ENCODE results near the gene TNFRSF12A. TPM values are rescaled to one million over a fixed set of nuclear protein-coding genes. Genes with fewer than 3 reads are reported as not detected.
"Not testable (repeated sequence)": the region's sequence is repeated elsewhere in the genome, so short reads cannot be mapped to it uniquely, and the experiment has no call there.

TNFRSF12A gene
- total and polyA plus RNA-seq, 2 experiments from 2014 or later: 115 to 142 TPM

DNA sequence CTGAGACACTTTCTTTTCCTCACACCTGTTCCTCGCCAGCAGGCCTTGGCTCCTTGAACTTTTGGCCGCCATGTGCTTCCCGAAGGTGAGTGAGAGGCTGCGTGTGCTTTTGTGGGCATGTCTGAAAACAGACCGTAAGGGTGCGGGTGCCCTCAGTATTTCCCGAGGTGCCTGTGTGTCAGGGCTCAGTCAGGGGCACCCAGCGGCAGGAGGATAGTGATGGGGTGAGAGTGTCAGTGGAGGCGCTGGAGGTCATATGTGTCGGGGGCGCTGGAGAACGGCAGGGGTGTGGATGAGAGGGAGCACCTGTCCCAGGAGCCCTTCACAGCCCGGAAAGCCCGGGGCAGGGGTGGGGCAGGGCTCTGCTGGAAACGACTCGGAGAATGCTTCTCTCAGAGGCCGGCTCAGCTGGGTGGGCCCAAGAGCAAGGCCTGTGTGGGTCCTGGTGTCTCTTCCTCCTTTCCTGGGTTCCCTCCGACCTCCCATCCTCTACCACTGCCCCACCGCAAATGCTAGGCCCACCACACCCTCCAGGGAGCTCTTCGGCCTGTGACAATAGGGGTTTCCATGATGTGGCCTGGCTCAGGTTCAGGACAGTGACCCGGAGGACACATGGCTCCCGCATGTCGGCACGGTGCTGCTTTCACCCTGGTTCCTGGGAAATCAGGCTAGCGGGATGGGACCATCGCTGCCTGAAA lies 45.7 kb downstream of the TNFRSF12A start:
- Histone ChIP-seq H3K4me3 (no peak overlapping the region), H3K27me3 (no peaks in the 10 kb centered on the region), H3K27ac (no peak overlapping the region), H3K36me3 (no peaks in the 10 kb centered on the region), H3K4me1 (ENCODE audit: low read depth) (no peaks in the 10 kb centered on the region), H3K9me3 (ENCODE audit: low read depth) (no peaks in the 10 kb centered on the region)
- TF ChIP-seq, protein P1, sequence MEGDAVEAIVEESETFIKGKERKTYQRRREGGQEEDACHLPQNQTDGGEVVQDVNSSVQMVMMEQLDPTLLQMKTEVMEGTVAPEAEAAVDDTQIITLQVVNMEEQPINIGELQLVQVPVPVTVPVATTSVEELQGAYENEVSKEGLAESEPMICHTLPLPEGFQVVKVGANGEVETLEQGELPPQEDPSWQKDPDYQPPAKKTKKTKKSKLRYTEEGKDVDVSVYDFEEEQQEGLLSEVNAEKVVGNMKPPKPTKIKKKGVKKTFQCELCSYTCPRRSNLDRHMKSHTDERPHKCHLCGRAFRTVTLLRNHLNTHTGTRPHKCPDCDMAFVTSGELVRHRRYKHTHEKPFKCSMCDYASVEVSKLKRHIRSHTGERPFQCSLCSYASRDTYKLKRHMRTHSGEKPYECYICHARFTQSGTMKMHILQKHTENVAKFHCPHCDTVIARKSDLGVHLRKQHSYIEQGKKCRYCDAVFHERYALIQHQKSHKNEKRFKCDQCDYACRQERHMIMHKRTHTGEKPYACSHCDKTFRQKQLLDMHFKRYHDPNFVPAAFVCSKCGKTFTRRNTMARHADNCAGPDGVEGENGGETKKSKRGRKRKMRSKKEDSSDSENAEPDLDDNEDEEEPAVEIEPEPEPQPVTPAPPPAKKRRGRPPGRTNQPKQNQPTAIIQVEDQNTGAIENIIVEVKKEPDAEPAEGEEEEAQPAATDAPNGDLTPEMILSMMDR (IDR thresholded peaks at IDR 0.05; ENCODE audit: low read depth, low read length): no peak
- no peak for DNase-seq (ENCODE audit: low read depth in 1 of 2, low spot score in 1 of 2)

DNA sequence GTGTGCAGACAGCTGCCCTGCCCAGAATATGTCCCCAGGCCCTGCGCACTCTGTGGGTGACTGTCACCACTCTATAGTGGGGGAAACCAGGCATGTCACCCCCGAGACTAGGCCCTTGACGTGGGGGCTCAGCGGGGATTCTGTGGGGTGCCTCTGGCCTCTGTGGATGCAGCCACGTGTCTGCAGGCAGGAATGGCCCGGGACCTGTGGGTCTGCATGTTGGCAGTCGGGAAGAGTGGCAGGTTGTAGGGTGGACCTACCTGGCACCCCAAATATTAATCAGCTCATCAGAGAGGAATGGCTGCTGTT lies 46.2 kb downstream of the TNFRSF12A start:
- Histone ChIP-seq H3K27me3 (no peaks in the 10 kb centered on the region), H3K4me3 (no peak overlapping the region), H3K27ac (no peak overlapping the region), H3K36me3 (no peaks in the 10 kb centered on the region), H3K4me1 (ENCODE audit: low read depth) (no peaks in the 10 kb centered on the region), H3K9me3 (ENCODE audit: low read depth) (no peaks in the 10 kb centered on the region)
- DNase-seq (ENCODE audit: low read depth in 1 of 2, low spot score in 1 of 2): no peak
- TF ChIP-seq, protein P1 (IDR thresholded peaks at IDR 0.05; ENCODE audit: low read depth, low read length): no peak

DNA sequence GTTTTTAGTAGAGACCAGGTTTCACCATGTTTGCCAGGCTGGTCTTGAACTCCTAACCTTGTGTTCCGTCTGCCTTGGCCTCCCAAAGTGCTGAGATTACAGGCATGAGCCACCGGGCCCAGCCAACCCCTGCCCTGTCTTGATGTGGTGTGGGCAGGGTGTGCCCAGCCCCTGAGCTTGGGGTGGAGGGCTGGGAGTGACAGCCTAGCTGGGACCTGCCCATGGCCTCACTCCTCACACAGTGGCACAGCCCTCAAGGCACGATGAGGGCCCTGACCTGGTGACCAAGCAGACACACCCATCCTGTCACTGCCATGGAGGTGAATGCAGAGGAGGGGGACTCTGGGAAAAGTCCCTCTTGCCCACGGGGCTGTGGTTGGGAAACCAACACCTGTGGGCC lies 48.3 kb downstream of the TNFRSF12A start:
- TF ChIP-seq, protein P1 (IDR thresholded peaks at IDR 0.05; ENCODE audit: low read depth, low read length): no peak
- DNase-seq (ENCODE audit: low read depth in 1 of 2, low spot score in 1 of 2): no peak
- H3K36me3 ChIP-seq: no peaks in the 10 kb centered on the region
- H3K4me1 ChIP-seq (ENCODE audit: low read depth): no peaks in the 10 kb centered on the region
- no peak overlapping the region for H3K27ac ChIP-seq
- no peaks in the 10 kb centered on the region for H3K9me3 ChIP-seq (ENCODE audit: low read depth)
- no peaks in the 10 kb centered on the region for H3K27me3 ChIP-seq
- H3K4me3 ChIP-seq: no peak overlapping the region

DNA sequence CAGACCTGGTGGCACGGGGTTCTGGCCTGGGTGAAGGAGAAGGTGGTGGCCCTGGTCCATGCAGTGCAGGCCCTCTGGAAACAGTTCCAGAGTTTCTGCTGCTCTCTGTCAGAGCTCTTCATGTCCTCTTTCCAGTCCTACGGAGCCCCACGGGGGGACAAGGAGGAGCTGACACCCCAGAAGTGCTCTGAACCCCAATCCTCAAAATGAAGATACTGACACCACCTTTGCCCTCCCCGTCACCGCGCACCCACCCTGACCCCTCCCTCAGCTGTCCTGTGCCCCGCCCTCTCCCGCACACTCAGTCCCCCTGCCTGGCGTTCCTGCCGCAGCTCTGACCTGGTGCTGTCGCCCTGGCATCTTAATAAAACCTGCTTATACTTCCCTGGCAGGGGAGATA lies 49.0 kb downstream of the TNFRSF12A start:
- not testable (repeated sequence) for H3K27ac ChIP-seq; H3K9me3 ChIP-seq (ENCODE audit: low read depth); H3K27me3 ChIP-seq; H3K4me3 ChIP-seq; H3K36me3 ChIP-seq; H3K4me1 ChIP-seq (ENCODE audit: low read depth); DNase-seq (ENCODE audit: low read depth in 1 of 2, low spot score in 1 of 2)

DNA sequence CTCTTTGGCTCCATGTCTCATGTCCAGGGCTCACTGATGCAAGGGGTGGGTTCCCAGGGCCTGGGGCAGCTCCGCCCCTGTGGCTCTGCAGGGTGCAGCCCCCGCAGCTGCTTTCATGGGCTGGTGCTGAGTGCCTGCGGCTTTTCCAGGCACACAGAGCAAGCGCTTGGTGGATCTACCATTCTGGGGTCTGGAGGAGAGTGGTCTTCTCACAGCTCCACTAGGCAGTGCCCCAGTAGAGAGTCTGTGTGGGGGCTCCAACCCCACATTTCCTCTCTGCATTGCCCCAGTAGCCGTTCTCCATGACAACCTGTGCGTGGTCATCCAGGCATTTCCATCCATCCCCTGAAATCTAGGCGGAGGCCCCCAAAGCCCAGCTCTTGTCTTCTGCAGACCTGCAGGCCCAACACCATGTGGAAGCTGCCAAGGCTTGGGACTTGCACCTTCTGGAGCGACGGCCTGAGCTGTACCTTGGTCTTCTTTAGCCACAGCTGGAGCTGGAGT lies 50.5 kb downstream of the TNFRSF12A start:
- Histone ChIP-seq H3K4me1 (ENCODE audit: low read depth) (no peaks in the 10 kb centered on the region), H3K36me3 (no peaks in the 10 kb centered on the region), H3K4me3 (no peak overlapping the region), H3K9me3 (ENCODE audit: low read depth) (no peaks in the 10 kb centered on the region), H3K27me3 (no peaks in the 10 kb centered on the region), H3K27ac (no peak overlapping the region)
- TF ChIP-seq, protein P1 (IDR thresholded peaks at IDR 0.05; ENCODE audit: low read depth, low read length): no peak
- no peak for DNase-seq (ENCODE audit: low read depth in 1 of 2, low spot score in 1 of 2)

DNA sequence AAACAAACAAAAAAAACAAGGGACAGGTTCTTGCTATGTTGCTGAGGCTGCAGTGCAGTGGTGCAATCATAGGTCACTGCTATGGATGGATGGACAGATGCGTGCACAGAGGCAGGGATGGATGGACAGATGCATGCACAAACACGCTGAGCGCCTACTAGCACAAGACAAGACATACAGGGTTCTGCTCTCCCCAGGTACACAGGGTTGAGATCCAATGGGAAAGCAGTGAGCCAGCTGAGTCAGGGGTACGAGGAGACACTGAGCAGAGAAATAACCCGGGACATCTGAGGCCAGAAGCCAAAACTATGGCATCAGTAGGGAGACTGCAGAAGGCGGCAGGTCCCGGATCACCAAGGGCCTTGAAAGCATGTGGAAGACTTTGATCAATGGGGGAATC lies 51.5 kb downstream of the TNFRSF12A start:
- no peak for DNase-seq (ENCODE audit: low read depth in 1 of 2, low spot score in 1 of 2)
- no peaks in the 10 kb centered on the region for H3K27me3 ChIP-seq
- H3K36me3 ChIP-seq: no peaks in the 10 kb centered on the region
- H3K4me1 ChIP-seq (ENCODE audit: low read depth): no peaks in the 10 kb centered on the region
- no peaks in the 10 kb centered on the region for H3K9me3 ChIP-seq (ENCODE audit: low read depth)
- TF ChIP-seq, protein P1 (IDR thresholded peaks at IDR 0.05; ENCODE audit: low read depth, low read length): no peak
- no peak overlapping the region for H3K27ac ChIP-seq
- no peak overlapping the region for H3K4me3 ChIP-seq

Other genes starting within 250 kb of the TNFRSF12A start
- gene ELOB, start 243.1 kb upstream of the TNFRSF12A start, total RNA-seq: 180 and 435 TPM in 2 replicates
- 606 and 614 TPM in 2 replicates for gene ELOB, start 243.1 kb upstream of the TNFRSF12A start, polyA plus RNA-seq
- gene PRSS33, start 232.8 kb upstream of the TNFRSF12A start, total RNA-seq: not detected in 2 replicates
- not detected in 2 replicates for gene PRSS33, start 232.8 kb upstream of the TNFRSF12A start, polyA plus RNA-seq
- not detected in 2 replicates for gene PRSS41, start 221.9 kb upstream of the TNFRSF12A start, total RNA-seq
- not detected in 2 replicates for gene PRSS41, start 221.9 kb upstream of the TNFRSF12A start, polyA plus RNA-seq
- not detected in 2 replicates for gene PRSS21, start 203.1 kb upstream of the TNFRSF12A start, total RNA-seq
- gene PRSS21, start 203.1 kb upstream of the TNFRSF12A start, polyA plus RNA-seq: not detected in 2 replicates
- not detected in 2 replicates for gene ZG16B, start 190.1 kb upstream of the TNFRSF12A start, total RNA-seq
- not detected in 2 replicates for gene ZG16B, start 190.1 kb upstream of the TNFRSF12A start, polyA plus RNA-seq
- gene PRSS22, start 162.2 kb upstream of the TNFRSF12A start, total RNA-seq: not detected in 2 replicates
- gene PRSS22, start 162.2 kb upstream of the TNFRSF12A start, polyA plus RNA-seq: not detected in 2 replicates
- 134 and 148 TPM in 2 replicates for gene FLYWCH2, start 137.2 kb upstream of the TNFRSF12A start, total RNA-seq
- 59.2 and 66.1 TPM in 2 replicates for gene FLYWCH2, start 137.2 kb upstream of the TNFRSF12A start, polyA plus RNA-seq
- gene FLYWCH1, start 108.4 kb upstream of the TNFRSF12A start, total RNA-seq: 33.2 and 58.7 TPM in 2 replicates
- 34.7 and 41.1 TPM in 2 replicates for gene FLYWCH1, start 108.4 kb upstream of the TNFRSF12A start, polyA plus RNA-seq
- gene KREMEN2, start 56.1 kb upstream of the TNFRSF12A start, total RNA-seq: 2.6 and 3.9 TPM in 2 replicates
- 1.3 and 2.5 TPM in 2 replicates for gene KREMEN2, start 56.1 kb upstream of the TNFRSF12A start, polyA plus RNA-seq
- gene PAQR4, start 51.0 kb upstream of the TNFRSF12A start, total RNA-seq: 3.1 and 9.9 TPM in 2 replicates
- gene PAQR4, start 51.0 kb upstream of the TNFRSF12A start, polyA plus RNA-seq: 3.9 and 11.0 TPM in 2 replicates
- gene PKMYT1, start 39.9 kb upstream of the TNFRSF12A start, total RNA-seq: 26.2 and 28.1 TPM in 2 replicates
- 30.6 and 36.8 TPM in 2 replicates for gene PKMYT1, start 39.9 kb upstream of the TNFRSF12A start, polyA plus RNA-seq
- gene CLDN9, start 7.4 kb upstream of the TNFRSF12A start, total RNA-seq: 3.2 and 6.3 TPM in 2 replicates
- gene CLDN9, start 7.4 kb upstream of the TNFRSF12A start, polyA plus RNA-seq: 8.4 and 8.5 TPM in 2 replicates
- 148 and 210 TPM in 2 replicates for gene CLDN6, start 2.2 kb upstream of the TNFRSF12A start, total RNA-seq
- gene CLDN6, start 2.2 kb upstream of the TNFRSF12A start, polyA plus RNA-seq: 244 and 344 TPM in 2 replicates
- gene HCFC1R1, start 3.6 kb downstream of the TNFRSF12A start, total RNA-seq: 48.3 and 50.8 TPM in 2 replicates
- 109 and 140 TPM in 2 replicates for gene HCFC1R1, start 3.6 kb downstream of the TNFRSF12A start, polyA plus RNA-seq
- 34.8 and 36.9 TPM in 2 replicates for gene THOC6, start 3.7 kb downstream of the TNFRSF12A start, total RNA-seq
- 61.3 and 65.7 TPM in 2 replicates for gene THOC6, start 3.7 kb downstream of the TNFRSF12A start, polyA plus RNA-seq
- gene BICDL2, start 16.6 kb downstream of the TNFRSF12A start, total RNA-seq: not detected in 2 replicates
- 0.19 TPM in 1 of 2 replicates, not detected in the other for gene BICDL2, start 16.6 kb downstream of the TNFRSF12A start, polyA plus RNA-seq
- gene MMP25, start 26.2 kb downstream of the TNFRSF12A start, total RNA-seq: 0.03 TPM in 1 of 2 replicates, not detected in the other
- 4.3 and 5.8 TPM in 2 replicates for gene MMP25, start 26.2 kb downstream of the TNFRSF12A start, polyA plus RNA-seq
- 0.66 TPM in 1 of 2 replicates, not detected in the other for gene IL32, start 45.3 kb downstream of the TNFRSF12A start, total RNA-seq
- 0.35 TPM in 1 of 2 replicates, not detected in the other for gene IL32, start 45.3 kb downstream of the TNFRSF12A start, polyA plus RNA-seq
- gene ZSCAN10, start 78.9 kb downstream of the TNFRSF12A start, total RNA-seq: 0.42 and 0.78 TPM in 2 replicates
- gene ZSCAN10, start 78.9 kb downstream of the TNFRSF12A start, polyA plus RNA-seq: 0.74 TPM in 1 of 2 replicates, not detected in the other
- 26.7 and 37.3 TPM in 2 replicates for gene ZNF205, start 92.2 kb downstream of the TNFRSF12A start, total RNA-seq
- 13.2 and 14.4 TPM in 2 replicates for gene ZNF205, start 92.2 kb downstream of the TNFRSF12A start, polyA plus RNA-seq
- gene ZNF213, start 114.7 kb downstream of the TNFRSF12A start, total RNA-seq: 7.5 and 8.4 TPM in 2 replicates
- gene ZNF213, start 114.7 kb downstream of the TNFRSF12A start, polyA plus RNA-seq: 10.1 and 13.6 TPM in 2 replicates
- gene OR1F1, start 167.8 kb downstream of the TNFRSF12A start, total RNA-seq: not detected in 2 replicates
- gene OR1F1, start 167.8 kb downstream of the TNFRSF12A start, polyA plus RNA-seq: not detected in 2 replicates
- gene ZNF200, start 214.8 kb downstream of the TNFRSF12A start, total RNA-seq: 12.9 and 13.8 TPM in 2 replicates
- gene ZNF200, start 214.8 kb downstream of the TNFRSF12A start, polyA plus RNA-seq: 11.0 and 11.1 TPM in 2 replicates
- not detected in 2 replicates for gene MEFV, start 236.3 kb downstream of the TNFRSF12A start, total RNA-seq
- gene MEFV, start 236.3 kb downstream of the TNFRSF12A start, polyA plus RNA-seq: not detected in 2 replicates

Measured in cardiac muscle cell (in vitro differentiated cells and primary cell).